M059J (cell line): ENCODE results near the gene ANO2. TPM values are rescaled to one million over a fixed set of nuclear protein-coding genes. Genes with fewer than 3 reads are reported as not detected.
A peak's percentile ranks its signal among the peaks of the same experiment; 100 is the strongest.

Source experiments
- DNase-seq: peaks from one replicate; pipeline ENCODE4 v3.0.0-alpha.2; 2012; ENCODE audit warnings: low read depth
- total RNA-seq: library from RNA; depleted of rRNA; stranded (reverse); fragments of >200 nt; shearing (Covaris generic); gene quantifications from 2 replicates; pipeline ENCODE4 v1.2.3, GENCODE V29; 2014; rRNA removed

The ANO2 gene
- total RNA-seq = 0.86 and 2.3 TPM in 2 replicates

- DNase-seq = peak; percentile 32
Observed at GRCh38 chr12:5945071-5946008, at the start of gene ANO2. TSS of gene ANO2 (minus strand) at chr12:5945259. CDS start at chr12:5945217, 42 bp downstream.

GRCh38 chr12:5989621-5990020 is 44.6 kb upstream of the ANO2 start:
- no peak for DNase-seq

GRCh38 chr12:5988659-5989116 is 43.6 kb upstream of the ANO2 start:
- peak; percentile 59 for DNase-seq

GRCh38 chr12:5988088-5988487 is 43.0 kb upstream of the ANO2 start:
- DNase-seq = no peak

GRCh38 chr12:5987573-5987972 is 42.5 kb upstream of the ANO2 start:
- no peak for DNase-seq

- no peak for DNase-seq
Observed at GRCh38 chr12:5985471-5985870, 40.4 kb upstream of the ANO2 start.

GRCh38 chr12:5984873-5985272 is 39.8 kb upstream of the ANO2 start:
- DNase-seq = no peak

GRCh38 chr12:5982106-5982505 is 37.0 kb upstream of the ANO2 start:
- DNase-seq = no peak

GRCh38 chr12:5977556-5977955 is 32.5 kb upstream of the ANO2 start:
- DNase-seq = no peak

- DNase-seq = no peak
Observed at GRCh38 chr12:5976711-5977110, 31.7 kb upstream of the ANO2 start.

- DNase-seq = no peak
Observed at GRCh38 chr12:5976196-5976595, 31.1 kb upstream of the ANO2 start.

- no peak for DNase-seq
Observed at GRCh38 chr12:5973461-5974115, 28.5 kb upstream of the ANO2 start.

- no peak for DNase-seq
Observed at GRCh38 chr12:5972387-5972786, 27.3 kb upstream of the ANO2 start.

GRCh38 chr12:5971194-5971850 is 26.3 kb upstream of the ANO2 start:
- DNase-seq = no peak

GRCh38 chr12:5969974-5970690 is 25.1 kb upstream of the ANO2 start:
- DNase-seq = no peak

- DNase-seq = no peak
Observed at GRCh38 chr12:5969156-5969973, 24.3 kb upstream of the ANO2 start.

- no peak for DNase-seq
Observed at GRCh38 chr12:5967645-5968415, 22.8 kb upstream of the ANO2 start.

- DNase-seq = no peak
Observed at GRCh38 chr12:5966486-5967095, 21.5 kb upstream of the ANO2 start.

GRCh38 chr12:5965950-5966383 is 20.9 kb upstream of the ANO2 start:
- DNase-seq = peak; percentile 40
